GM19468 (cell line): ENCODE results near the gene NAIF1.
"Not testable (repeated sequence)": the region's sequence is repeated elsewhere in the genome, so short reads cannot be mapped to it uniquely, and the experiment has no call there.

Experiments used
- ATAC-seq: cut with Tn5 transposase; IDR thresholded peaks from one replicate; pipeline ENCODE4 v1.9.1; 2021; ENCODE audit warnings: mild to moderate bottlenecking, moderate library complexity, moderate number of reproducible peaks; ENCODE audit not compliant: unreplicated experiment; ENCODE audit errors: extremely low read depth

NAIF1 gene

GRCh38 chr9:128040783-128041182 is 26.3 kb downstream of the NAIF1 start:
- ATAC-seq, result not testable (repeated sequence)

GRCh38 chr9:128036522-128036921 is 30.6 kb downstream of the NAIF1 start:
- ATAC-seq, result not testable (repeated sequence)

GRCh38 chr9:128034821-128035652 is 32.1 kb downstream of the NAIF1 start:
- ATAC-seq, result no peak

GRCh38 chr9:128033609-128034008 is 33.5 kb downstream of the NAIF1 start:
- ATAC-seq, result no peak

- ATAC-seq, result no peak
Measured at GRCh38 chr9:128027705-128028104, 39.4 kb downstream of the NAIF1 start.

- ATAC-seq, result no peak
Measured at GRCh38 chr9:128026773-128027541, 40.2 kb downstream of the NAIF1 start.

- no peak for ATAC-seq
Measured at GRCh38 chr9:128026255-128026772, 40.8 kb downstream of the NAIF1 start.

GRCh38 chr9:128025736-128026135 is 41.4 kb downstream of the NAIF1 start:
- no peak for ATAC-seq

GRCh38 chr9:128024761-128025308 is 42.3 kb downstream of the NAIF1 start:
- ATAC-seq, result no peak

GRCh38 chr9:128023671-128024070 is 43.4 kb downstream of the NAIF1 start:
- not testable (repeated sequence) for ATAC-seq

GRCh38 chr9:128022886-128023285 is 44.2 kb downstream of the NAIF1 start:
- ATAC-seq, result no peak

- no peak for ATAC-seq
Measured at GRCh38 chr9:128021098-128021497, 46.0 kb downstream of the NAIF1 start.

- ATAC-seq, result no peak
Measured at GRCh38 chr9:128020692-128021091, 46.4 kb downstream of the NAIF1 start.

- no peak for ATAC-seq
Measured at GRCh38 chr9:128015696-128016095, 51.4 kb downstream of the NAIF1 start.
